GM06990 (cell line): ENCODE measurements around the gene ACYP2.
"Not testable (repeated sequence)": the region's sequence is repeated elsewhere in the genome, so short reads cannot be mapped to it uniquely, and the experiment has no call there.

Experiments used
- DNase-seq: peaks from one replicate; pipeline ENCODE4 v3.0.0-alpha.2; 2011; ENCODE audit not compliant: insufficient read length; ENCODE audit errors: extremely low read depth
- H3K27me3 ChIP-seq: replicated peaks from 2 replicates; pipeline ENCODE4 v1.6.0; 2011; ENCODE audit warnings: low read length; ENCODE audit not compliant: control insufficient read depth, insufficient read depth
- H3K36me3 ChIP-seq: 2 replicates; pipeline ENCODE4 v1.5.1; 2011; ENCODE audit warnings: low read length; ENCODE audit not compliant: control insufficient read depth, insufficient read depth
- H3K4me3 ChIP-seq: replicated peaks from 2 replicates; pipeline ENCODE4 v1.5.1; 2011; ENCODE audit warnings: low read depth, mild to moderate bottlenecking, control low read depth, low read length
- CTCF ChIP-seq: IDR thresholded peaks from 2 replicates; pipeline ENCODE4 v1.5.1; 2011; ENCODE audit warnings: low read length, control low read depth, mild to moderate bottlenecking, inconsistent platforms; ENCODE audit not compliant: insufficient read depth, poor library complexity, severe bottlenecking

The ACYP2 gene

GRCh38 chr2:54285451-54285850 is 170.0 kb downstream of the ACYP2 start:
- no peak overlapping the region for H3K4me3 ChIP-seq
- no peaks in the 10 kb centered on the region for H3K36me3 ChIP-seq
- no peaks in the 10 kb centered on the region for H3K27me3 ChIP-seq
- DNase-seq, result no peak
- TF ChIP-seq CTCF, result no peak

GRCh38 chr2:54287532-54287931 is 172.1 kb downstream of the ACYP2 start:
- H3K36me3 ChIP-seq, result no peaks in the 10 kb centered on the region
- DNase-seq, result no peak
- H3K27me3 ChIP-seq, result no peaks in the 10 kb centered on the region
- no peak for TF ChIP-seq CTCF
- no peak overlapping the region for H3K4me3 ChIP-seq

- no peaks in the 10 kb centered on the region for H3K36me3 ChIP-seq
- no peaks in the 10 kb centered on the region for H3K27me3 ChIP-seq
- no peak for TF ChIP-seq CTCF
- DNase-seq, result no peak
- H3K4me3 ChIP-seq, result no peak overlapping the region
Observed at GRCh38 chr2:54289917-54290316, 174.5 kb downstream of the ACYP2 start.

GRCh38 chr2:54290356-54291025 is 175.1 kb downstream of the ACYP2 start:
- DNase-seq, result no peak
- no peak for TF ChIP-seq CTCF
- Histone ChIP-seq H3K36me3 (no peaks in the 10 kb centered on the region), H3K4me3 (no peak overlapping the region), H3K27me3 (no peaks in the 10 kb centered on the region)

GRCh38 chr2:54294665-54295064 is 179.2 kb downstream of the ACYP2 start:
- H3K36me3 ChIP-seq, DNase-seq, H3K4me3 ChIP-seq, H3K27me3 ChIP-seq: not testable (repeated sequence)

GRCh38 chr2:54295911-54296310 is 180.5 kb downstream of the ACYP2 start:
- no peaks in the 10 kb centered on the region for H3K27me3 ChIP-seq
- no peak overlapping the region for H3K4me3 ChIP-seq
- no peak for TF ChIP-seq CTCF
- no peaks in the 10 kb centered on the region for H3K36me3 ChIP-seq
- no peak for DNase-seq
